ENCODE results near the gene SLC16A9.
"Not testable (repeated sequence)": the region's sequence is repeated elsewhere in the genome, so short reads cannot be mapped to it uniquely, and the experiment has no call there.

The SLC16A9 gene

GRCh38 chr10:59672150-59672875 is 37.3 kb downstream of the SLC16A9 start:
- DNase-seq: no peak

DNA sequence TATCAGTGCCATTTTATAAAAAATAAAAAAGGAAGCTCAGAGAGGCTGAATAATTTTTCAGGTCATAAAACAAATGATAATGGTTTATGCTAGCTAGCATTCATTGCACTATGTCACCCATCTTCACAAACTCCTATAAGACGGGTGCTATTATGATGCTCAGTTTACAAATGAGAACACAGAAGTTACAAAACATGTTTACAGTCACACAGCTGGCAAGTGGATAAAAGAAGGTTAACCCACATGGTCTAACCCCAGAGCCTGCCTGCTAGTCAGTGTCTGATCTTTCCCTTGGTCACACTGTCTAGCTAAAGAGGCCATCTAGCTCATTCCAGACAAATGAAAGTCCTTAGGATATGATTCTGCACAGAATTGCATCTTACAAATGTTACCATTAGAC is 39.4 kb downstream of the SLC16A9 start:
- no peak for DNase-seq

DNA sequence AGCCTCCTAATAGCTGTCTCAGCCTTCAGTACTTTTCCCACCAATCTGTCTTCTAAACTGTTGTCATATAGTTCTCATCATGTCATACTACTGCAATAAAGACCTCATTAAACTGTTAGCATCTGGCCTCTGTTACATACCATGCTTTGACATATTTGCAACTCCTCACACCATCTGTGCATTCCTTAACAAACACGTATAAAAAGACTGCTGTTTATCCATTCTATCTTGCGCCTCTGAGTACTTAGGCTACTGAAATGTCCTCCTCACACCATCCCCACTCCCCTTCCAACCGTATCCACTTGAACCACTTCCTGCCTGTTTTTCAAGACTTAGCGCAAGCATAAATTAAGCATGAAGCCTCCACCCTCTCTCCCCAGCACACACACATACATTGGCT is 41.6 kb downstream of the SLC16A9 start:
- no peak for DNase-seq

DNA sequence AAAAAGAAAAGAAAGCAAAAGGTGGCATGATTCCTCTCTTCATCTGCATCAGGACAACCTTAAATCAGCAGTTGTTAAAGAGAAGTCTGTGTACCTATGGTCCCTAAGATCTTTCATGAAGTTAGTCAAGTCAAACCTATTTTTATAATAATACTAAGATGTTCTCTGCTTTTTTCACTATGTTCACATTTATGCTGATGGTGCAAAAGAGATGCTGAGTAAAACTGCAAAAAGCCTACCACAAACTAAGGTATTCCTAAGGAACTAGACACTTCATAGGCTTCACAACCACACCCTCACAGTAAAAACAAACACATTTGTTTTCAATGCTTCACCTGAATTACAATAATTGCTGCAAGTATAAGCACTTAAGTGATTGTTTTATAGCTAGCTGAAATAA is 43.3 kb downstream of the SLC16A9 start:
- DNase-seq: no peak

DNA sequence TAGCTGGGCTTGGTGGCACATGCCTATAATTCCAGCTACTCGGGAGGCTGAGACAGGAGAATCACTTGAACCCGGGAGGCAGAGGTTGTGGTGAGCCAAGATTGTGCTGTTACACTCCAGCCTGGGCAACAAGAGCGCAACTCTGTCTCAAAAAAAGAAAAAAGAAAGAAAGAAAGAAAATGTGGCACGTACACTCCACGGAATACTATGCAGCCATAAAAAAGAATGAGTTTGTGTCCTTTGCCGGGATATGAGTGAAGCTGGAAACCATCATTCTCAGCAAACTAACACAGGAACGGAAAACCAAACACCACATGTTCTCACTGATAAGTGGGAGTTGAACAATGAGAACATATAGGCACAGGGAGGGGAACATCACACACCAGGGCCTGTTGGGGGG is 46.4 kb downstream of the SLC16A9 start:
- DNase-seq: not testable (repeated sequence)

- no peak for DNase-seq
Measured at GRCh38 chr10:59657724-59658123, 51.9 kb downstream of the SLC16A9 start.

DNA sequence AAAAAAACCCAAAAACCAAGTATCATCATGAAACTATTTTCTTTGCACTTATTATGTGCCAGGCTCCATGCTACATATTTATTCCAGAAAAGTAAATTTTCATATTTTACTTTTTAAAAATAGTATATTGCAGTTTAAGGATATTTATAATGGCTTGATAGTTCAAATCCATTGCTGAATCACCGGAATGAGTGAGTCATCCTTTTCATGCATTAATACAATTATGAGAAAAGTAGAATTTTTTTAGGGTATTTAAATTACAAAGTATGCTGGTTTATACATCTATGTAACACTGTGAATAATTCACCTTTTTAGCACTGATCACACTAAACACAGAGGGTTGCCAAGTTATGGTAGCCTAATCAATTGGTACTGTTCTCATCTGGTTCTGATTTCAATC is 54.3 kb downstream of the SLC16A9 start:
- no peak for DNase-seq

DNA sequence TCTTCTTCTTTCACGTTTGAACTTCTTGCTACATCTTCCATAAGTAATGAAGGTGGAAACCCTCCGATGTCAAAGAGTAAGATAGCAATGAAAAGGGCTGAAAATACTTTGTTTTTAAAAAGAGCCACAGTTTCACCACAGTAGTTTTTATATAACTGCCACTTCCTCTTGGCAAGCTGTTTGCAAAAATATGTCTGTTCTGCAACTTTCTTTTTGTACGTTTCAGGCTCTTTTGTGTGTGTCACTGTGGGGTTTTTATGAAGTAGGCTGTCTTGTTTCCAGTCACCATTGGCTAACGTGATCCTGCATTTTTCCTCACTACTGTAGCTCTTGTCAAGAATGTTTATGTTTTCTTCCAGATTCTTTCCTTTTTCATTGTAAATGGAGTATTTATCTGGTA is 55.6 kb downstream of the SLC16A9 start:
- DNase-seq: no peak

DNA sequence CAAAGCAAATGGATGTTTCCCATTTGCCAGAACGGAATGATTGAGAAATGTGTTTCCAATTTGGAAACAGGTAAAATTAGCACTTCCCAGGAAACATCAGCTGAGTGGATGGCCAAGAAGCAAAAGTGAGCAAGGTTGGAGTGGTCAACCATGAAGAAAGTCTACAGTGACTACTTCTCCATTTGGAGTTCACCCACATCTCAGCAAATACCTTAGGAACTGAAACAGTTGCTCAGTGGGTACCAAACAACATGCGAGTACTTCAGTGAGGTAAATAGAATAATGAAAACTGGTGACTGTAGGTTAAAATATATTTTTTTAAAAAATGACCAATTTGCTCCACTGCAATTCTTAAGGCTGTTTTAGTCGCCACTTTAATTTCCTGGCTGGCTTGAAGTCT is 57.7 kb downstream of the SLC16A9 start:
- no peak for DNase-seq

DNA sequence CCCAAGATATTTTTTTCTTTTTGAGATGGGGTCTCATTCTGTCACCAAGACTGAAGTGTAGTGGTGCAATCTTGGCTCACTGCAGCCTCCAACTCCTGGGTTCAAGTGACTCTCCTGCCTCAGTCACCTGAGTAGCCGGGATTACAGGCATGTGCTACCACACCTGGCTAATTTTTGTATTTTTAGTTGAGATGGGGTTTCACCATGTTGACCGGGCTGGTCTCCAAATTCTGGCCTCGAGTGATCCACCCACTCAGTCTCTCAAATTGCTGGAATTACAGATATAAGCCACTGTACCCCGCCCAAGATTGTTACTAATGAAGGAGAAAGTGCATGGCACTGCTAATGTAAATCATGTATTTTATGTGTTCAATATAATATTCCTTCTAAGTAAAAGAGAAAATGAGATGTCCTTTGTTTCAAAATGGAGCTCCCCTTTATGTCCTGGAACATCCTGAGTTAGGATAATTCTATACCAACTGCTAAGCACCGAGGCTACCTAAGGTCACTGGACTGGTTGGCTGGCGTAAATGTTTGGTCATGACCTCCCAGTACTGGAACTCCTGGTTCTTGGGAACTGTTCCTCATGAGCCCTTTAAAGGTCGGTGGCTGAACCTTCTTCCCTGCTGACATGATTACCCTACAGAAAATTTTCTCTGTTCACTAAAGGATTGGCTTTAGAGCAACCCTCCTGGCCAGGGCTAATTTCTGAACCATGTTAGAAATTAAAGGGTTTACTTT is 59.9 kb downstream of the SLC16A9 start:
- no peak for DNase-seq

DNA sequence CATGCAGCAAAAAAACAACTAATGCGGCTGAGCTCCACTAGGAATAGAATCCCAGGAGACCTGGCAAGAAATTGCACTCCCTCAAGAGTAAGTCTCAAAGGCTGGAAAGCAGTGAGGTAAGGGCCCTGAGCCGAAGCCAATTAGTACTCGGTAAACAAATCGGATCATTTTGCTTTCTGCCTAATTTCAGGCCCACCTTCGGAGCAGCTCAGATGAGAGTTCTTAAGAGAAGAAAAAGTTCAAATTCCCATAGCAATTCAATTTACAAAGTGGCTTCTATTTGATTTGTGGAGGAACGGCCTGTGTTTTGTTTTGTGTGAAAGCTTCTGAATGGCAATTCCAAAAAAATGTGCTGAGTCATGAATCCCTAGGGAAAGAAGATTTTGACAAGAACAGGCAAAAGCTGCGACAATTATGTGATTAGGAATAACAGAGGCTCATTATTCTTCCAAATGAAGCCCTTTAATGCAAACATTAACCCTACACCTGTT is 60.9 kb downstream of the SLC16A9 start:
- DNase-seq: peak; percentile 27

DNA sequence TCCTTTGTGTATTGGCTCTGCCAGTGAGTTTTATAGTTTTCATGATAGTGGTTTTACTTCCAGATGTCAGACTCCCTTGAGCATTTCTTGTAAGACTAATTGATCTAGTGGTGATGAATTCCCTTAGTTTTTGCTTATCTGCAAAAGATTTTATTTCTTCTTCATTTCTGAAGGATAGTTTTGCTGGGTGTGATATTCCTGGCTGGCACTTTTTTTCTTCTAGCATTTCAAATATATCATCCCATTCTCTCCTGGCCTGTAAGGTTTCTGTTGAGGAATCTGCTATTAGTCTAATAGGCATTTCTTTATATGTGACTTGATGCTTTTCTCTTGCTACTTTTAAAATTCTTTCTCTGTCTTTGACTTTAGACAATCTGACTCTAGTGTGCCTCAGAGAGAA is 64.8 kb downstream of the SLC16A9 start:
- DNase-seq: no peak

- not testable (repeated sequence) for DNase-seq
Measured at GRCh38 chr10:59641688-59642087, 68.0 kb downstream of the SLC16A9 start.

- no peak for DNase-seq
Measured at GRCh38 chr10:59635502-59636290, 74.0 kb downstream of the SLC16A9 start.

DNA sequence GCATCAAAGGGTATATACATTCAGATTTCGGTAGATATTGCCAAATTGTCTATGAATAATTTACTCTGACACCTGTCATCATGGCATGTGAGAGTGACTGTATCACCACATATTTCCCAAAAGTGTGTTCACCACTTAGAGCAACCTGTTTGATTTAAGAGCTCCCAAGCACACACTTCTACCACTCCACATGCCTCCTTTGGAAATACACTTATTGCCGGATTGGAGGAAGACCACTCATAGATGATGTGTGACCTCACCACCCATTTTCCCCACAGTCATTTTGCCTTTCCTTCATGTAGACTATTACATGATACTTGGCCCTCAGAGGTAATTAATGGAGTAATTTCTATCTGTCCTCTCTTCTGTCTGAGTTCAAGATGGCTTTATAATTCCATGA is 75.5 kb downstream of the SLC16A9 start:
- DNase-seq: no peak

DNA sequence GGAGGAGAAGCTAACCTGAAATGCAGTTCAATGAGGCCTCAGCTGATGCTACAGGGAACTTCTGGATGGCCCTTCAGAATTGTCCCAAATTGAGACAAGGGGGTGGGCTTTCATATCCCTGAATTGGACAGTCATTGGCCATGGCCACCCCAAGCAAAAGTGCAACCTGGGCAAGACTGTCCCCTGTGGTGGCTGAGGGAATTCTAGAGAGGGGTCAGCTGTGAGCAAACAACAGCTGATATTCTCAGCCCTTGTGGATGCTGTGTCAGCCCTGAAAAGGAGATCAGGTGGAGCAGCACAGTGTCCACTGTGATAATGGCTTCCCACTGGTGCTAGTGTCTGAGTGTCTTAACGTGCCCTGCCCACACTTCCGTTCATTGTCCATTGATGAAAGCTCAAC is 76.6 kb downstream of the SLC16A9 start:
- no peak for DNase-seq

GRCh38 chr10:59631882-59632807 is 77.5 kb downstream of the SLC16A9 start:
- DNase-seq: no peak

DNA sequence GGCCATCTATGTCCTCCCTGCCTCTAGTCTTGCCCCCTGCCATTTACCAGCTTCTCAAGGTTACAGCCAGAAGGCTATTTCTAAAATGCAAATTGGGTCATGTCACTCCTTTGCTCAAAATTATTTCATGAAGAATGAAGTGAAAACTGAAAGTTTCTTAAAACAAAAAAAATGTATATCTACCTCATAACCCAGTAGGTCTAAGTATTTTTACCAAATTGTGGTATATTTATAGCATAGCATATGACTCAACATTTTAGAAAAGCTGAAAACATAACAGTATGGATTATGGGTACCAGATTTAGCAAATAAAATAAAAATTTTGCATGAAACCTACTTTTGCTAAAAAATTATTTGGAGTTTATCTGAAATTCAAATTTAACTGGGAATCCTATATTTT is 78.4 kb downstream of the SLC16A9 start:
- no peak for DNase-seq

DNA sequence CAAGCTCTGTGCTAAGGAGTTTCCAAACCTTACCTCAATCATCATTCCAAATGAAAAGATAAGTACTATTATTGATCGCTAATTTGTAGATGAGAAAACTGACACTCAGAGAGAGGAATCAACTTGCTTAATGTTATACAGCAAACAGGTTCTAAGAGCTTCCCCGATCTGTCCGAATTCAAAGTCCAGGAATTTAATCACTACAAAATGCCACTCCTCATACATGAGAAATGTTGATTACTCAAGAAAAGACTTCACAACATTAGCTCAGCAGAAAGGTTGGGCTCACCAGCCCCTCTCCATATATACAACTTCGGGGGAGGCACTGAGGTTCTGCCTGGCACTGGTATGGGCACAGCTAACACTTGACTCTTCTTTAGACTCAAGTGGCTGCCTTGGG is 80.7 kb downstream of the SLC16A9 start:
- DNase-seq: no peak

GRCh38 chr10:59628456-59628855 is 81.2 kb downstream of the SLC16A9 start:
- DNase-seq: no peak

DNA sequence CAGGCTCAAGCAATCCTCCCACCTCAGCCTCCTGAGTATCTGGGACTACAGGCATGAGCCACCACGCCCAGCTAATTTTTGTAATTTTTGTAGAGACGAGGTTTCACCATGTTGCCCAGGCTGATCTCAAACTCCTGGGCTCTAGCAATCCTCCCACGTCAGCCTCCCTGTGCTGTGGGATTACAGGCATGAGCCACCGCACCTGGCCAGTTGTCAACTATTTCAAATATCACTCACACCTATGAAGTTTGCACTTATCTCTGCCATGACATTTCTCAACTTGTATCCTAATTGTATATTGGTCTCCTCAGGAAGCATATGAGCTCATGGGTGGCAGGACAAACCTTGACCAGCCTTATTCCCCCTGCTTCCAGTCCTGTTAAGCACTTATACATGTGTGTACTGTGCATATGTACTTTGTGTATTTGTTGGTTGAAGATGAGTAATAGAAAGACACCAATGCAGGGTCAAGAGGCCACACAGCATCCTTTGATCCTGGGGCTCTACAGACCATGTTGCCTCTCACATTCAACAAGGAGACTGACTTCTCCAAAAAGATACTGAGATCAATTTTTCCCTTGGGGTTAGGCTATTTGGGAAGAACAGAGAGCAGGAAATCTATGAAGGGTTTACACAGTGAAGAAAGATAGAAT is 82.2 kb downstream of the SLC16A9 start:
- DNase-seq: no peak

GRCh38 chr10:59626523-59626869 is 83.2 kb downstream of the SLC16A9 start:
- DNase-seq: no peak
